KOPT-K1 (cell line): ENCODE measurements around the gene FOXL3.
"Not testable (repeated sequence)": the region's sequence is repeated elsewhere in the genome, so short reads cannot be mapped to it uniquely, and the experiment has no call there.

Experiments used
- H3K27ac ChIP-seq: fragments of 200-600 bp; sonication (generic); 2 replicates; pipeline ENCODE4 v1.5.1; 2016; ENCODE audit warnings: antibody characterized with exemption, mild to moderate bottlenecking, low read depth, low read length; ENCODE audit not compliant: poor library complexity, severe bottlenecking
- H3K36me3 ChIP-seq: fragments of 200-600 bp; sonication (generic); 2 replicates; pipeline ENCODE4 v1.5.1; 2017; ENCODE audit warnings: antibody characterized with exemption, mild to moderate bottlenecking, low read length, moderate library complexity; ENCODE audit not compliant: insufficient read depth
- H3K9me3 ChIP-seq: fragments of 200-600 bp; sonication (generic); 2 replicates; pipeline ENCODE4 v1.5.1; 2017; ENCODE audit warnings: antibody characterized with exemption, low read length, mild to moderate bottlenecking; ENCODE audit not compliant: insufficient read depth, poor library complexity, severe bottlenecking

The FOXL3 gene

GRCh38 chr7:260441-261281 is 29.3 kb upstream of the FOXL3 start:
- Histone ChIP-seq H3K27ac (no peak overlapping the region), H3K9me3 (peaks cover 28% of the 10 kb centered on the region), H3K36me3 (no peaks in the 10 kb centered on the region)

- no peaks in the 10 kb centered on the region for H3K36me3 ChIP-seq
- peaks cover 28% of the 10 kb centered on the region for H3K9me3 ChIP-seq
- no peak overlapping the region for H3K27ac ChIP-seq
These were observed 28.4 kb upstream of the FOXL3 start for GRCh38 chr7:261341-262250.

GRCh38 chr7:262251-262572 is 27.8 kb upstream of the FOXL3 start:
- Histone ChIP-seq H3K36me3 (no peaks in the 10 kb centered on the region), H3K27ac (no peak overlapping the region), H3K9me3 (peaks cover 28% of the 10 kb centered on the region)

- not testable (repeated sequence) for H3K27ac ChIP-seq, H3K36me3 ChIP-seq
- H3K9me3 ChIP-seq: peaks cover 28% of the 10 kb centered on the region
These were observed 27.2 kb upstream of the FOXL3 start for GRCh38 chr7:262631-263311.

GRCh38 chr7:263483-264351 is 26.3 kb upstream of the FOXL3 start:
- H3K9me3 ChIP-seq: peaks cover 28% of the 10 kb centered on the region
- H3K27ac ChIP-seq, H3K36me3 ChIP-seq: not testable (repeated sequence)

- Histone ChIP-seq H3K27ac (no peak overlapping the region), H3K36me3 (no peaks in the 10 kb centered on the region), H3K9me3 (peaks cover 28% of the 10 kb centered on the region)
These were observed 25.3 kb upstream of the FOXL3 start for GRCh38 chr7:264541-265191.

GRCh38 chr7:265192-265997 is 24.6 kb upstream of the FOXL3 start:
- H3K27ac ChIP-seq: no peak overlapping the region
- peaks cover 27% of the 10 kb centered on the region for H3K9me3 ChIP-seq
- no peaks in the 10 kb centered on the region for H3K36me3 ChIP-seq

GRCh38 chr7:265998-266850 is 23.7 kb upstream of the FOXL3 start:
- H3K27ac ChIP-seq: no peak overlapping the region
- H3K9me3 ChIP-seq: peaks cover 18% of the 10 kb centered on the region
- H3K36me3 ChIP-seq: no peaks in the 10 kb centered on the region

- peaks cover 9% of the 10 kb centered on the region for H3K9me3 ChIP-seq
- no peaks in the 10 kb centered on the region for H3K36me3 ChIP-seq
- no peak overlapping the region for H3K27ac ChIP-seq
These were observed 22.8 kb upstream of the FOXL3 start for GRCh38 chr7:266851-267840.

GRCh38 chr7:268991-269390 is 21.0 kb upstream of the FOXL3 start:
- H3K9me3 ChIP-seq: peaks cover 11% of the 10 kb centered on the region
- H3K36me3 ChIP-seq: no peaks in the 10 kb centered on the region
- H3K27ac ChIP-seq: no peak overlapping the region

GRCh38 chr7:269721-270120 is 20.2 kb upstream of the FOXL3 start:
- H3K9me3 ChIP-seq: peaks cover 16% of the 10 kb centered on the region
- no peak overlapping the region for H3K27ac ChIP-seq
- H3K36me3 ChIP-seq: no peaks in the 10 kb centered on the region
